Measurements from ENCODE around the gene ISYNA1. TPM values are rescaled to one million over a fixed set of nuclear protein-coding genes. Genes with fewer than 3 reads are reported as not detected.
A peak's percentile ranks its signal among the peaks of the same experiment; 100 is the strongest.

ISYNA1 gene
- polyA plus RNA-seq, 2 of the 4 experiments (the other 2 are of a cell fraction), result 18.0 to 60.7 TPM

DNA sequence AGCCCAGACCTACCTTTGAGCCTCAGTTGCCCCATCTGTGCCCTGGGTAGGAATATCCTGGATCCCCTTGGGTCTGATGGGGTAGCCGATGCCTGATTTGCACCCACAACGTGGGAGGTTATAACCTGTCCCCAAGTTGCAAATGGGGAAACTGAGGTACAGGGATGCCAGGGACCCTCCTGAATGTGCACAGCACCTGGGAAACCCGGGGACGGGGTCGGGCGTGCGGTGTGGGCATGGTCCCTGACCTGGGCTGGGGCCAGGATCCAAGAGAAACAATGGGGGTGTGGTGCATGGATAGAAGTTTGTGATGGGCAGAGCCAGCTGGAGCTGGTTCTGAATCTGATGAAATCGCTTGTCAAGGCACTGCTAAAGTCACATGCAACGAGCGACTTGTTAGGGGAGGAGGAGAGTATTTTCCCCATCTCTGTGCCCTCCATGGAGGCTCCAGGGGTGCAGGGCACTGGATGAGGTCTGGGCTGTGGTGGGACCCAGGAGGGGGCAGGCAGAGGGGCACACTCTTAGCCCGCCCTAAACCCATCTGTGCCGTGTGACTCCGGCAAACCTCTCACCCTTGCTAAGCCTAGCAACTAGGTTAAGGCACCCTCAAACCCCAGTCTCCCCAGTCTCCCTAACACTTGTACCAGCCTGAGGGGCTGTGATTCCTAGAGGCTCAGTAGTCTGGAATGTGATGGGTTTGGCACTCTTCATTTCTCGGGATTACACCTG, 51.2 kb downstream of the ISYNA1 start:
- ChIA-PET POLR2A (interaction anchor here (0.7 to 3.0 kb wide), 17 partner anchors 9 to 183 kb away, joined by 3 to 36 read pairs (median 7); partner anchors contain the start of genes JUND, LSM4, RAB3A and SSBP4), CTCF (interaction anchor here (0.9 to 6.4 kb wide), 8 partner anchors 10 to 37 kb away, joined by 3 to 58 read pairs (median 12); partner anchors contain the start of gene LRRC25)
- ATAC-seq (peak; percentile 5 to 9; a peak in 3 of 6 replicates), DNase-seq (ENCODE audit: low read depth in 1 of 2, low spot score in 1 of 2) (peak in 1 of 2 experiments; percentile 46), FAIRE-seq (no peak)
- Histone ChIP-seq H3K9me3 (no peaks in the 10 kb centered on the region), H3K4me3 (peak overlapping the region; percentile 98), H3K4me2 (peak overlapping the region; percentile 92), H3K27ac (peak overlapping the region; percentile 97 to 99), H3K4me1 (peaks cover 42% of the 10 kb centered on the region)
- 2% methylated on average over 10 of the region's 14 CpGs for WGBS (ENCODE audit: missing lambda C conversion rate)
- TF ChIP-seq RARB (CRISPR knock-in tag; IDR thresholded peaks at IDR 0.05), result no peak
- TF ChIP-seq JUN (IDR thresholded peaks at IDR 0.05), result peak; percentile 21 to 38; a peak in 2 of 5 replicates
- peak; percentile 11; the same call in 1 of the 2 replicates for TF ChIP-seq POLR2A (IDR thresholded peaks at IDR 0.05; ENCODE audit: low read length)
- TF ChIP-seq, protein P1, sequence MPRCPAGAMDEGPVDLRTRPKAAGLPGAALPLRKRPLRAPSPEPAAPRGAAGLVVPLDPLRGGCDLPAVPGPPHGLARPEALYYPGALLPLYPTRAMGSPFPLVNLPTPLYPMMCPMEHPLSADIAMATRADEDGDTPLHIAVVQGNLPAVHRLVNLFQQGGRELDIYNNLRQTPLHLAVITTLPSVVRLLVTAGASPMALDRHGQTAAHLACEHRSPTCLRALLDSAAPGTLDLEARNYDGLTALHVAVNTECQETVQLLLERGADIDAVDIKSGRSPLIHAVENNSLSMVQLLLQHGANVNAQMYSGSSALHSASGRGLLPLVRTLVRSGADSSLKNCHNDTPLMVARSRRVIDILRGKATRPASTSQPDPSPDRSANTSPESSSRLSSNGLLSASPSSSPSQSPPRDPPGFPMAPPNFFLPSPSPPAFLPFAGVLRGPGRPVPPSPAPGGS (IDR thresholded peaks at IDR 0.05), result no peak
- no peak for TF ChIP-seq ZSCAN20 (CRISPR knock-in tag; IDR thresholded peaks at IDR 0.05)

DNA sequence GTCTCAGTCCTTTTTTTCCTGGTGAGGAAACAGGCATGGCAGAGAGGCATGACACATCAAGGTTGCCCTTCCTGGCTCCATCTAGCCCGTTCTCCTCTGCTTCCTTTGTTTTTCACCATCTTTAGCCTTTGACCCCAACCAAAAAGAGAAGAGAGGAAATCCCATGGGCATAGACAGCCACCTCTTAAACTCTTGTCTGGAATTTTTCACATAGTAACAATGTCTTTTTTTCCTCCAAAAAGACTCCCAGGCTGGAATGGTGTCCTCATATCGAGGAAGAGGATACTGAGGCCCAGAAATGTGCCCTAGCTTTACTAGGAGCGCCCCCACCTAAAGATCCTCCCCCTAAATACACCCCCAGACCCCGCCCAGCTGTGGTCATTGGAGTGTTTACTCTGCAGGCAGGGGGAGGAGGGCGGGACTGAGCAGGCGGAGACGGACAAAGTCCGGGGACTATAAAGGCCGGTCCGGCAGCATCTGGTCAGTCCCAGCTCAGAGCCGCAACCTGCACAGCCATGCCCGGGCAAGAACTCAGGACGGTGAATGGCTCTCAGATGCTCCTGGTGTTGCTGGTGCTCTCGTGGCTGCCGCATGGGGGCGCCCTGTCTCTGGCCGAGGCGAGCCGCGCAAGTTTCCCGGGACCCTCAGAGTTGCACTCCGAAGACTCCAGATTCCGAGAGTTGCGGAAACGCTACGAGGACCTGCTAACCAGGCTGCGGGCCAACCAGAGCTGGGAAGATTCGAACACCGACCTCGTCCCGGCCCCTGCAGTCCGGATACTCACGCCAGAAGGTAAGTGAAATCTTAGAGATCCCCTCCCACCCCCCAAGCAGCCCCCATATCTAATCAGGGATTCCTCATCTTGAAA, 52.0 kb downstream of the ISYNA1 start, which contains the start of gene GDF15:
Gene GDF15, plus strand, starts transcription at position 484 of the 868 bp plus-strand sequence. Its CDS starts 32 bp downstream, at position 516.
- POLR2A ChIA-PET, result interaction anchor here (0.5 to 3.0 kb wide), 22 partner anchors 9 to 193 kb away, joined by 3 to 36 read pairs (median 7); partner anchors contain the start of genes JUND, LSM4, MPV17L2 and RAB3A
- 3% methylated on average over 21 of the region's 33 CpGs for WGBS (ENCODE audit: missing lambda C conversion rate)
- Histone ChIP-seq H3K27ac (peak within 1 kb of the TSS; percentile 97 to 99), H3K4me3 (peak within 1 kb of the TSS; percentile 98), H3K9me3 (no peaks in the 10 kb centered on the region), H3K4me2 (peak within 1 kb of the TSS; percentile 92), H3K4me1 (peaks cover 49% of the 10 kb centered on the region)
- CTCF ChIA-PET, result interaction anchor here (0.9 to 2.3 kb wide), 3 partner anchors 24 to 38 kb away, joined by 3 to 11 read pairs (median 3); no protein-coding TSS in a partner anchor
- ATAC-seq (peak; percentile 73 to 77), DNase-seq (ENCODE audit: low read depth in 1 of 2, low spot score in 1 of 2) (peak; percentile 87 to 94), FAIRE-seq (no peak)
- TF ChIP-seq ESRRA (IDR thresholded peaks at IDR 0.05; ENCODE audit: borderline replicate concordance, low read length), result no peak
- TF ChIP-seq HEYL (CRISPR knock-in tag; IDR thresholded peaks at IDR 0.05), result no peak
- TF ChIP-seq SREBF2 (IDR thresholded peaks at IDR 0.05), result no peak
- no peak for TF ChIP-seq HOXB5 (CRISPR knock-in tag; IDR thresholded peaks at IDR 0.05)
- no peak for TF ChIP-seq EP300 (IDR thresholded peaks at IDR 0.05)
- TF ChIP-seq, protein P2, sequence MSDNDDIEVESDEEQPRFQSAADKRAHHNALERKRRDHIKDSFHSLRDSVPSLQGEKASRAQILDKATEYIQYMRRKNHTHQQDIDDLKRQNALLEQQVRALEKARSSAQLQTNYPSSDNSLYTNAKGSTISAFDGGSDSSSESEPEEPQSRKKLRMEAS (IDR thresholded peaks at IDR 0.05), result peak; percentile 18; the same call in 1 of the 2 replicates
- TF ChIP-seq, protein P3, sequence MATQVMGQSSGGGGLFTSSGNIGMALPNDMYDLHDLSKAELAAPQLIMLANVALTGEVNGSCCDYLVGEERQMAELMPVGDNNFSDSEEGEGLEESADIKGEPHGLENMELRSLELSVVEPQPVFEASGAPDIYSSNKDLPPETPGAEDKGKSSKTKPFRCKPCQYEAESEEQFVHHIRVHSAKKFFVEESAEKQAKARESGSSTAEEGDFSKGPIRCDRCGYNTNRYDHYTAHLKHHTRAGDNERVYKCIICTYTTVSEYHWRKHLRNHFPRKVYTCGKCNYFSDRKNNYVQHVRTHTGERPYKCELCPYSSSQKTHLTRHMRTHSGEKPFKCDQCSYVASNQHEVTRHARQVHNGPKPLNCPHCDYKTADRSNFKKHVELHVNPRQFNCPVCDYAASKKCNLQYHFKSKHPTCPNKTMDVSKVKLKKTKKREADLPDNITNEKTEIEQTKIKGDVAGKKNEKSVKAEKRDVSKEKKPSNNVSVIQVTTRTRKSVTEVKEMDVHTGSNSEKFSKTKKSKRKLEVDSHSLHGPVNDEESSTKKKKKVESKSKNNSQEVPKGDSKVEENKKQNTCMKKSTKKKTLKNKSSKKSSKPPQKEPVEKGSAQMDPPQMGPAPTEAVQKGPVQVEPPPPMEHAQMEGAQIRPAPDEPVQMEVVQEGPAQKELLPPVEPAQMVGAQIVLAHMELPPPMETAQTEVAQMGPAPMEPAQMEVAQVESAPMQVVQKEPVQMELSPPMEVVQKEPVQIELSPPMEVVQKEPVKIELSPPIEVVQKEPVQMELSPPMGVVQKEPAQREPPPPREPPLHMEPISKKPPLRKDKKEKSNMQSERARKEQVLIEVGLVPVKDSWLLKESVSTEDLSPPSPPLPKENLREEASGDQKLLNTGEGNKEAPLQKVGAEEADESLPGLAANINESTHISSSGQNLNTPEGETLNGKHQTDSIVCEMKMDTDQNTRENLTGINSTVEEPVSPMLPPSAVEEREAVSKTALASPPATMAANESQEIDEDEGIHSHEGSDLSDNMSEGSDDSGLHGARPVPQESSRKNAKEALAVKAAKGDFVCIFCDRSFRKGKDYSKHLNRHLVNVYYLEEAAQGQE (IDR thresholded peaks at IDR 0.05), result peak; percentile 24; the same call in 1 of the 2 replicates
- TF ChIP-seq, protein P4, sequence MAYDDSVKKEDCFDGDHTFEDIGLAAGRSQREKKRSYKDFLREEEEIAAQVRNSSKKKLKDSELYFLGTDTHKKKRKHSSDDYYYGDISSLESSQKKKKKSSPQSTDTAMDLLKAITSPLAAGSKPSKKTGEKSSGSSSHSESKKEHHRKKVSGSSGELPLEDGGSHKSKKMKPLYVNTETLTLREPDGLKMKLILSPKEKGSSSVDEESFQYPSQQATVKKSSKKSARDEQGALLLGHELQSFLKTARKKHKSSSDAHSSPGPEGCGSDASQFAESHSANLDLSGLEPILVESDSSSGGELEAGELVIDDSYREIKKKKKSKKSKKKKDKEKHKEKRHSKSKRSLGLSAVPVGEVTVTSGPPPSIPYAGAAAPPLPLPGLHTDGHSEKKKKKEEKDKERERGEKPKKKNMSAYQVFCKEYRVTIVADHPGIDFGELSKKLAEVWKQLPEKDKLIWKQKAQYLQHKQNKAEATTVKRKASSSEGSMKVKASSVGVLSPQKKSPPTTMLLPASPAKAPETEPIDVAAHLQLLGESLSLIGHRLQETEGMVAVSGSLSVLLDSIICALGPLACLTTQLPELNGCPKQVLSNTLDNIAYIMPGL (CRISPR knock-in tag; IDR thresholded peaks at IDR 0.05; ENCODE audit: borderline replicate concordance), result no peak
- no peak for TF ChIP-seq ZFP36 (IDR thresholded peaks at IDR 0.05; ENCODE audit: borderline replicate concordance, partially characterized antibody)
- no peak for TF ChIP-seq FOSB (CRISPR knock-in tag; IDR thresholded peaks at IDR 0.05)
- no peak for TF ChIP-seq BHLHE40 (IDR thresholded peaks at IDR 0.05; ENCODE audit: low read depth, low read length)
- 0 out of 3 replicates have a peak, but pooled peaks have one; percentile 20 for TF ChIP-seq SMC3 (IDR thresholded peaks at IDR 0.05)
- TF ChIP-seq TP53 (CRISPR knock-in tag; IDR thresholded peaks at IDR 0.05), result no peak
- TF ChIP-seq EHMT2 (IDR thresholded peaks at IDR 0.05; ENCODE audit: low read depth), result no peak
- no peak for TF ChIP-seq ZNF302 (CRISPR knock-in tag; IDR thresholded peaks at IDR 0.05)
- peak; percentile 44; the same call in 1 of the 2 replicates for TF ChIP-seq PHF8 (IDR thresholded peaks at IDR 0.05; ENCODE audit: borderline replicate concordance, low read depth)
- TF ChIP-seq POLR2A (IDR thresholded peaks at IDR 0.05; ENCODE audit: low read length), result peak; percentile 99
- TF ChIP-seq, protein P1 (IDR thresholded peaks at IDR 0.05), result peak; percentile 99
- peak; percentile 93 to 99 for TF ChIP-seq JUN (IDR thresholded peaks at IDR 0.05)
